Measurements from ENCODE around the gene ZBTB16. TPM values are rescaled to one million over a fixed set of nuclear protein-coding genes. Genes with fewer than 3 reads are reported as not detected.

ZBTB16 gene
- total RNA-seq, 2 donors from 2014 or later: 6.1 to 10.6 TPM

- no peak for ATAC-seq (replicated peaks)
- no peaks in the 10 kb centered on the region for H3K9me3 Mint-ChIP-seq
- H3K4me1 Mint-ChIP-seq: peaks cover 22% of the 10 kb centered on the region
- no peak overlapping the region for H3K27ac Mint-ChIP-seq
- H3K27me3 Mint-ChIP-seq: no peaks in the 10 kb centered on the region
- no peak overlapping the region for H3K4me3 Mint-ChIP-seq
- H3K36me3 Mint-ChIP-seq (ENCODE audit: low read depth): no peaks in the 10 kb centered on the region
Measured at GRCh38 chr11:114154271-114155047, 94.9 kb downstream of the ZBTB16 start.

- Mint-ChIP-seq H3K27me3 (no peaks in the 10 kb centered on the region), H3K36me3 (ENCODE audit: low read depth) (no peaks in the 10 kb centered on the region), H3K27ac (no peak overlapping the region), H3K4me3 (no peak overlapping the region), H3K9me3 (no peaks in the 10 kb centered on the region), H3K4me1 (peaks cover 25% of the 10 kb centered on the region)
- ATAC-seq (replicated peaks): no peak
Measured at GRCh38 chr11:114155116-114155515, 95.6 kb downstream of the ZBTB16 start.

DNA sequence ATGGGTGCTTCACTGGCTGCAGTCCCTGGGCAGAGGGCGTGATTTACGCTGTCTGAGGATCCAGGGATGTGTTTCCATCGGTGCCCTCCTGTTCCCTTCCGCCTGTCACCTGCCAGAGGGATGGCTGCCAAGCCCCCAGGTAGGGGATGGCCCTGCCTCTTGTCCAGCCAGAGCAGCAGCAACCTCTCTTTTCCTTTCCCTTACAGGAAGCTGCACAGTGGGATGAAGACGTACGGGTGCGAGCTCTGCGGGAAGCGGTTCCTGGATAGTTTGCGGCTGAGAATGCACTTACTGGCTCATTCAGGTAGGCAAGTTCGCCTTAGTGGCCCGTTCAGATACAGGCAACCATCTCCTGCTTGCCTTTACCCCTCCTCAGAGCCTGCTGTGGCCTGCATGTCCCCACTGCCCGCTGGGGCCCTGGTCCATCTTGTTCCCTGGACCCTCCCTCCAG, 96.6 kb downstream of the ZBTB16 start:
- no peak for ATAC-seq (replicated peaks)
- peaks cover 30% of the 10 kb centered on the region for H3K4me1 Mint-ChIP-seq

DNA sequence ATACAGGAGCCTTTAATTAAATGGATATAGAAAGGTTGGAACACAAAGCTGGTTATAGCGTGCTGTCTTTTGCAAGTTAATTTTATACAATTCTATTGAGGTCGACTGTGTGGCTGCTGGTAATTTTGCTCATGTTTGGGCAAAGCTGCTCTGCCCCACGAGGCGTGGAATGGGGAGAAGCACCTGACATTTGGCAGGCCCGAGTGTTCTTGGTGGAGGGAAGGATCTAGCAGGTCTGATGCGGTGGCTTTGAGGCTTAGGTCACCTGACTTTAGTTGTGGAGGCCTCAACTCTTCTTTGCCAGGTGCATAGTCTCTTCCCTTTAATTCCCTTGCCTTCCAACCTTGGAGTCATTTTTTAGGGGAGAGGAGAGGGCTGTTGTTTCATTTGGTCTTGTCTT, 97.3 kb downstream of the ZBTB16 start:
- H3K27me3 Mint-ChIP-seq: no peaks in the 10 kb centered on the region
- no peak overlapping the region for H3K4me3 Mint-ChIP-seq
- H3K9me3 Mint-ChIP-seq: no peaks in the 10 kb centered on the region
- peaks cover 34% of the 10 kb centered on the region for H3K4me1 Mint-ChIP-seq
- no peak for ATAC-seq (replicated peaks)
- H3K27ac Mint-ChIP-seq: no peak overlapping the region
- H3K36me3 Mint-ChIP-seq (ENCODE audit: low read depth): no peaks in the 10 kb centered on the region

More for the DNA sequence above, 96.6 kb downstream of the ZBTB16 start:
- Mint-ChIP-seq H3K9me3 (no peaks in the 10 kb centered on the region), H3K27me3 (no peaks in the 10 kb centered on the region), H3K27ac (no peak overlapping the region), H3K36me3 (ENCODE audit: low read depth) (no peaks in the 10 kb centered on the region), H3K4me3 (no peak overlapping the region)

GRCh38 chr11:114157476-114158050, 98.1 kb downstream of the ZBTB16 start:
- Mint-ChIP-seq H3K4me1 (peaks cover 30% of the 10 kb centered on the region), H3K9me3 (no peaks in the 10 kb centered on the region), H3K27me3 (no peaks in the 10 kb centered on the region), H3K4me3 (no peak overlapping the region), H3K27ac (no peak overlapping the region), H3K36me3 (ENCODE audit: low read depth) (no peaks in the 10 kb centered on the region)
- no peak for ATAC-seq (replicated peaks)

DNA sequence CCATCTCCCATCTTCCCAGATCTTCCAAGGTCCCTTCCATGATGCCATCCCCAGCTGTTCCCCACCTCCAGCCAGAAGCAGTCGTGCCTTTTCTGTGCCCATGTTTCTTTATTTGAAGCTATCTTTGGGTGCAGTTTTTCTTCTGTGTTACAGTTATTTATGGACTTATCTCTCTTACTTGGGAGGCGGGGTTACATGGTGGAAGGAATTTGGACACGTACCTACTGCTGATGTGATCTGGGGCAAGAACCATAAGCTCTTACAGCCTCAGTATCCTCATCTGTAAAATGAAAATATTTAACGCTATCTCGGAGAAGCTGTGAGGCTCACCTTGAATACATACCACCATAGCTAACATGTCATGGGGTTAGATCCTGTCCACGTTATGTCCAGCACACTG, 98.9 kb downstream of the ZBTB16 start:
- no peak overlapping the region for H3K27ac Mint-ChIP-seq
- H3K4me1 Mint-ChIP-seq: peaks cover 27% of the 10 kb centered on the region

GRCh38 chr11:114158886-114159285, 99.4 kb downstream of the ZBTB16 start:
- Mint-ChIP-seq H3K36me3 (ENCODE audit: low read depth) (no peaks in the 10 kb centered on the region), H3K4me1 (peaks cover 27% of the 10 kb centered on the region), H3K4me3 (peak overlapping the region; percentile 70), H3K9me3 (no peaks in the 10 kb centered on the region), H3K27ac (no peak overlapping the region), H3K27me3 (no peaks in the 10 kb centered on the region)
- ATAC-seq (replicated peaks): no peak

More for the DNA sequence above, 98.9 kb downstream of the ZBTB16 start:
- H3K27me3 Mint-ChIP-seq: no peaks in the 10 kb centered on the region
- H3K36me3 Mint-ChIP-seq (ENCODE audit: low read depth): no peaks in the 10 kb centered on the region
- H3K9me3 Mint-ChIP-seq: no peaks in the 10 kb centered on the region
- H3K4me3 Mint-ChIP-seq: no peak overlapping the region
- ATAC-seq (replicated peaks): no peak

- no peaks in the 10 kb centered on the region for H3K27me3 Mint-ChIP-seq
- H3K4me1 Mint-ChIP-seq: peaks cover 27% of the 10 kb centered on the region
- peak overlapping the region; percentile 70 for H3K4me3 Mint-ChIP-seq
- no peaks in the 10 kb centered on the region for H3K9me3 Mint-ChIP-seq
- no peaks in the 10 kb centered on the region for H3K36me3 Mint-ChIP-seq (ENCODE audit: low read depth)
- H3K27ac Mint-ChIP-seq: peak overlapping the region; percentile 78
- ATAC-seq (replicated peaks): peak; percentile 50
Measured at GRCh38 chr11:114159320-114159719, 99.8 kb downstream of the ZBTB16 start.

DNA sequence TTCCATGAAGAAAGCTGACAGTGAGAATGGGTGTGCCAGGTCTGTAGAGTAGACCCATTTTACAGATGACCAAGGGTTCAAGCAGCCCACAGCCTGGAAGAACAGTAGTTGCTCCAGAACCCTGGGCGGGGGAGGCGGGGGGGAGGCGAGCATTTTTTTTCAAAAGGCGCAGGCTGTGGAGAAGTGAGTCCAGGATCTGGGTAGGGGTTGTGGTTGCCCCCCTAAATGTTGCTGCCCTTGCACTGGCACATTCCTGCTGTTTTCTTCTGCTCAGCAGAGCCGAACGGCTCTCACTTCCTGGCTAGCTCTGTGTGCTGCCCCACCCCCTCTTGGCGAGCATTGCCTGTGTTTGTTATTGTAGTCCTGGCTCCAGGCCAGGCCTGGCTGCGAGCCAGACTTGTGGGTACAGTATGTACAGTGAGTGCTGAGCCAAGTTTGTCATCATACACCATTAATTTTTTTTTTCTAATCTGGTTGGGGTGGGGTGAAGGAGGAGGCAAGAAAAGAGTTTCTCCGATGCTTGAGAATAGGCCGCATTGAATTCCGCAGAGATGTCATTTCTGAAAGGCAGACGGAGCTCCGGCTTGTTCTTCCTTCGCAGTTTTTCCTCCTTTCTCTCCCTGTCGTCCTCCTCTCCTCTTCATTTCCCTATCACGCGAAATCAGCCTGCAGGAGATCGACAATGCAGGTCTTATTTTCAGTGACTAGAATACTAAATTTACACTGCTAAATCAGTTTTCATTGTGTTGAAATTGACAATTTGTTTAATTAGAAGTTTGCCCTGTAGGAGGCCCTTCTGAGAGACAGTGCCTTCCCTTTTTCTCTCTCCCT, 100.5 kb downstream of the ZBTB16 start:
- Mint-ChIP-seq H3K9me3 (no peaks in the 10 kb centered on the region), H3K4me3 (peak overlapping the region; percentile 70), H3K36me3 (ENCODE audit: low read depth) (no peaks in the 10 kb centered on the region), H3K27me3 (no peaks in the 10 kb centered on the region), H3K27ac (peak overlapping the region; percentile 78), H3K4me1 (peaks cover 27% of the 10 kb centered on the region)
- ATAC-seq (replicated peaks): peak; percentile 86

DNA sequence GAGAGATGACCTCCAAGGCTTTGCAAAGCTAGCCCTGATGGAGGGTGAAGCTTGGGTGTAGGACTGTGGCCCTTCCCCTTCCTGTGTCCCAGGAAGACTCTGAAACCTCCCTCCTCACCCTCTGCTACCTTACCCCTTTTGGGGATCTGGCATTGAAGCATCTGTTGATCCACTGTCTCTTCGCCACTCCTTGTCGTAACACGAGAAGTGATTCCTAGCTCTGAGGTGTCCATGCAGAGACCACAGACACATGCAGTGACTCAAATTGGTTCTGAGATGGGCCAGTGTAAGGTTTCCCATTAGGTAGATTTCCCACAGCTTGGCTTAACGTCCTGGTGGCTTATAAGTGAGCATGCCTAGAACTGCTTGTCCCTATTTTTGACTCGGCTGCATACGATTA, 101.4 kb downstream of the ZBTB16 start:
- peak; percentile 68 for ATAC-seq (replicated peaks)
- Mint-ChIP-seq H3K9me3 (no peaks in the 10 kb centered on the region), H3K27me3 (no peaks in the 10 kb centered on the region), H3K4me3 (peak overlapping the region; percentile 70), H3K4me1 (peaks cover 27% of the 10 kb centered on the region), H3K36me3 (ENCODE audit: low read depth) (no peaks in the 10 kb centered on the region), H3K27ac (peak overlapping the region; percentile 78)

GRCh38 chr11:114161486-114162250, 102.2 kb downstream of the ZBTB16 start:
- Mint-ChIP-seq H3K4me1 (peaks cover 34% of the 10 kb centered on the region), H3K27me3 (no peaks in the 10 kb centered on the region), H3K36me3 (ENCODE audit: low read depth) (peaks cover under 1% of the 10 kb centered on the region), H3K27ac (peak overlapping the region; percentile 78), H3K4me3 (no peak overlapping the region), H3K9me3 (no peaks in the 10 kb centered on the region)
- ATAC-seq (replicated peaks): no peak

- peaks cover 6% of the 10 kb centered on the region for H3K36me3 Mint-ChIP-seq (ENCODE audit: low read depth)
- H3K27me3 Mint-ChIP-seq: no peaks in the 10 kb centered on the region
- peaks cover 44% of the 10 kb centered on the region for H3K4me1 Mint-ChIP-seq
- no peak overlapping the region for H3K4me3 Mint-ChIP-seq
- no peak overlapping the region for H3K27ac Mint-ChIP-seq
- H3K9me3 Mint-ChIP-seq: no peaks in the 10 kb centered on the region
- no peak for ATAC-seq (replicated peaks)
Measured at GRCh38 chr11:114162719-114163123, 103.2 kb downstream of the ZBTB16 start.

GRCh38 chr11:114163229-114163631, 103.7 kb downstream of the ZBTB16 start:
- peaks cover 46% of the 10 kb centered on the region for H3K4me1 Mint-ChIP-seq
- H3K27me3 Mint-ChIP-seq: no peaks in the 10 kb centered on the region
- H3K9me3 Mint-ChIP-seq: no peaks in the 10 kb centered on the region
- peaks cover 11% of the 10 kb centered on the region for H3K36me3 Mint-ChIP-seq (ENCODE audit: low read depth)
- no peak overlapping the region for H3K27ac Mint-ChIP-seq
- ATAC-seq (replicated peaks): no peak
- H3K4me3 Mint-ChIP-seq: no peak overlapping the region

DNA sequence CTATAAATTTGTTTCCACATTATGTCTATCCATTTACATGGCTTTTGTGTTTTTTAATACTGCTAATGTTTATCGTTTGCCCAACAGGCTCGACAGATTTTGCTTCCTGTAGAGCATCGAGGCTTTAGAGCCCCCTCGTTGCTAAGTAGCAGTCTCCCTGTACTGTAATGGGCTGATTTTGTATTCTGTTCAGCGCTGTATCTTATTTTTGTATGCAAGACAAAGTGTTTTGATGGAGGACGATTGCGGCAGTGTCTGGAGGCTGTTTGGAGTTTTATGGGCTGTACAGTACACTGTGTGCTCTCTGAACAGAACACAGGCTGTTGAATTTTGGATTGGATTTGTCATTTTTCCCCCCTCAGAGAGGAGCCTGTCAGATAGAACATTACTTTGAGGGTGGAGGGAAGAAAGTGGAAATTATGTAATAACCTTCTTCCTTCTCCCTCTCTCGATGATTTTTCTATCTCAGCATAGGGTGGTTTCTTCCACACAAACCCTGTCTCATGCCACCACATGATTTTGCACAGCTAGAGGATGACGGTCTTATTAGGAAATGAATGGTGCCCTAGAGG, 104.4 kb downstream of the ZBTB16 start:
- Mint-ChIP-seq H3K4me1 (peaks cover 49% of the 10 kb centered on the region), H3K36me3 (ENCODE audit: low read depth) (peaks cover 11% of the 10 kb centered on the region), H3K27ac (no peak overlapping the region), H3K9me3 (no peaks in the 10 kb centered on the region), H3K27me3 (no peaks in the 10 kb centered on the region), H3K4me3 (no peak overlapping the region)
- ATAC-seq (replicated peaks): no peak

All from activated T-helper 17 cell treated with anti-CD3 and anti-CD28 coated beads, Interleukin-2, amount 50 U/mL, for 72 hours (primary cell).